GM18870 (cell line): ENCODE data around the gene SYNE2.

Source experiments
- ATAC-seq: cut with Tn5 transposase; IDR thresholded peaks from one replicate; pipeline ENCODE4 v1.9.1; 2021; ENCODE audit warnings: moderate library complexity; ENCODE audit not compliant: unreplicated experiment

SYNE2 gene

GRCh38 chr14:63908667-63909264, 56.0 kb downstream of the SYNE2 start:
- ATAC-seq = no peak

- no peak for ATAC-seq
Observed at GRCh38 chr14:63909984-63910383, 57.2 kb downstream of the SYNE2 start.

- ATAC-seq = no peak
Observed at GRCh38 chr14:63910583-63911363, 58.0 kb downstream of the SYNE2 start.

- no peak for ATAC-seq
Observed at GRCh38 chr14:63911404-63911803, 58.6 kb downstream of the SYNE2 start.

- ATAC-seq = no peak
Observed at GRCh38 chr14:63912286-63912685, 59.5 kb downstream of the SYNE2 start.

GRCh38 chr14:63918411-63918810, 65.6 kb downstream of the SYNE2 start:
- ATAC-seq = no peak

GRCh38 chr14:63922696-63923421, 70.1 kb downstream of the SYNE2 start:
- no peak for ATAC-seq

GRCh38 chr14:63923422-63923752, 70.6 kb downstream of the SYNE2 start:
- no peak for ATAC-seq

- no peak for ATAC-seq
Observed at GRCh38 chr14:63924375-63924774, 71.6 kb downstream of the SYNE2 start.

- no peak for ATAC-seq
Observed at GRCh38 chr14:63926641-63927040, 73.8 kb downstream of the SYNE2 start.

- ATAC-seq = no peak
Observed at GRCh38 chr14:63928744-63929174, 76.0 kb downstream of the SYNE2 start.

GRCh38 chr14:63933110-63933509, 80.3 kb downstream of the SYNE2 start:
- no peak for ATAC-seq

GRCh38 chr14:63933711-63934110, 80.9 kb downstream of the SYNE2 start:
- no peak for ATAC-seq

- ATAC-seq = peak; percentile 55
Observed at GRCh38 chr14:63938198-63939005, 85.6 kb downstream of the SYNE2 start.

GRCh38 chr14:63939006-63939270, 86.1 kb downstream of the SYNE2 start:
- ATAC-seq = no peak

GRCh38 chr14:63940387-63940786, 87.6 kb downstream of the SYNE2 start:
- no peak for ATAC-seq

GRCh38 chr14:63941023-63941422, 88.2 kb downstream of the SYNE2 start:
- no peak for ATAC-seq

- no peak for ATAC-seq
Observed at GRCh38 chr14:63949696-63950095, 96.9 kb downstream of the SYNE2 start.

- no peak for ATAC-seq
Observed at GRCh38 chr14:63951021-63951420, 98.2 kb downstream of the SYNE2 start.

GRCh38 chr14:63951429-63951828, 98.6 kb downstream of the SYNE2 start:
- ATAC-seq = no peak
